ENCODE results near the gene SLC43A3. TPM values are rescaled to one million over a fixed set of nuclear protein-coding genes. Genes with fewer than 3 reads are reported as not detected.

Gene SLC43A3
- total and polyA plus RNA-seq, 8 donors: 1.2 to 81.7 (median 12.7) TPM

DNA sequence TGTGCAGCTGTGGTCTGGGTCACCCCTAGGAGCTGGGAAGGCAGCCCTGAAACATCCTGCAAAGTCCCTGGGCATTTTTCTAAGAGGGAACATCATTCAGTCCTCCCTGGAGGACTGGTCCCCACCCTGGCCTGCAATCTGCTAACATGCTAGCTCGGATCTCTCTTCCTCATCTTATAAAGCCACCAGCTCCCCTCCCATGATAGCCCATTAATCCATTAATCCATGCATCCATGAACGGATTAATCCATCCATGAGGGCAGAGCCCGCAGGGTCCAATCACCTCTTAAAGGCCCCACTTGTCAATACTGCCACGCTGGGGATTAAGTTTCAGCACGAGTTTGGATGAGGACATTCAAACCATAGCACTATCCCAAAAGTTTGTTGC is 58.1 kb downstream of the SLC43A3 start:
- Histone ChIP-seq H3K9me3 (no peaks in the 10 kb centered on the region), H3K4me3 (no peak overlapping the region), H3K27ac (no peak overlapping the region), H3K36me3 (no peaks in the 10 kb centered on the region), H3K27me3 (no peaks in the 10 kb centered on the region), H3K4me1 (no peaks in the 10 kb centered on the region)
- DNase-seq: no peak
- intact Hi-C loops (cut with DNase I; ENCODE audit: low total_unique reads): no loop called here
- 66 to 79% (median 71%) methylated on average over 3 to 5 of the region's 5 CpGs for WGBS, 5 donors
- TF ChIP-seq POLR2AphosphoS5 (IDR thresholded peaks at IDR 0.05): no peak
- no peak for TF ChIP-seq EP300 (IDR thresholded peaks at IDR 0.05)
- no peak for TF ChIP-seq POLR2A (IDR thresholded peaks at IDR 0.05)
- TF ChIP-seq, protein P1, sequence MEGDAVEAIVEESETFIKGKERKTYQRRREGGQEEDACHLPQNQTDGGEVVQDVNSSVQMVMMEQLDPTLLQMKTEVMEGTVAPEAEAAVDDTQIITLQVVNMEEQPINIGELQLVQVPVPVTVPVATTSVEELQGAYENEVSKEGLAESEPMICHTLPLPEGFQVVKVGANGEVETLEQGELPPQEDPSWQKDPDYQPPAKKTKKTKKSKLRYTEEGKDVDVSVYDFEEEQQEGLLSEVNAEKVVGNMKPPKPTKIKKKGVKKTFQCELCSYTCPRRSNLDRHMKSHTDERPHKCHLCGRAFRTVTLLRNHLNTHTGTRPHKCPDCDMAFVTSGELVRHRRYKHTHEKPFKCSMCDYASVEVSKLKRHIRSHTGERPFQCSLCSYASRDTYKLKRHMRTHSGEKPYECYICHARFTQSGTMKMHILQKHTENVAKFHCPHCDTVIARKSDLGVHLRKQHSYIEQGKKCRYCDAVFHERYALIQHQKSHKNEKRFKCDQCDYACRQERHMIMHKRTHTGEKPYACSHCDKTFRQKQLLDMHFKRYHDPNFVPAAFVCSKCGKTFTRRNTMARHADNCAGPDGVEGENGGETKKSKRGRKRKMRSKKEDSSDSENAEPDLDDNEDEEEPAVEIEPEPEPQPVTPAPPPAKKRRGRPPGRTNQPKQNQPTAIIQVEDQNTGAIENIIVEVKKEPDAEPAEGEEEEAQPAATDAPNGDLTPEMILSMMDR (IDR thresholded peaks at IDR 0.05): no peak

- H3K27ac ChIP-seq: no peak overlapping the region
- no peak for DNase-seq
- H3K4me3 ChIP-seq: no peak overlapping the region
- intact Hi-C loops (cut with DNase I; ENCODE audit: low total_unique reads): no loop called here
- no peak for TF ChIP-seq POLR2AphosphoS5 (IDR thresholded peaks at IDR 0.05)
- TF ChIP-seq EP300 (IDR thresholded peaks at IDR 0.05): no peak
- TF ChIP-seq POLR2A (IDR thresholded peaks at IDR 0.05): no peak
- TF ChIP-seq, protein P1 (IDR thresholded peaks at IDR 0.05): no peak
- no peaks in the 10 kb centered on the region for H3K4me1 ChIP-seq
- no peaks in the 10 kb centered on the region for H3K9me3 ChIP-seq
- H3K27me3 ChIP-seq: no peaks in the 10 kb centered on the region
- 69 to 74% (median 72%) methylated on average over 15 to 19 of the region's 19 CpGs for WGBS, 5 donors
- no peaks in the 10 kb centered on the region for H3K36me3 ChIP-seq
Measured at GRCh38 chr11:57368106-57368844, 58.6 kb downstream of the SLC43A3 start.

DNA sequence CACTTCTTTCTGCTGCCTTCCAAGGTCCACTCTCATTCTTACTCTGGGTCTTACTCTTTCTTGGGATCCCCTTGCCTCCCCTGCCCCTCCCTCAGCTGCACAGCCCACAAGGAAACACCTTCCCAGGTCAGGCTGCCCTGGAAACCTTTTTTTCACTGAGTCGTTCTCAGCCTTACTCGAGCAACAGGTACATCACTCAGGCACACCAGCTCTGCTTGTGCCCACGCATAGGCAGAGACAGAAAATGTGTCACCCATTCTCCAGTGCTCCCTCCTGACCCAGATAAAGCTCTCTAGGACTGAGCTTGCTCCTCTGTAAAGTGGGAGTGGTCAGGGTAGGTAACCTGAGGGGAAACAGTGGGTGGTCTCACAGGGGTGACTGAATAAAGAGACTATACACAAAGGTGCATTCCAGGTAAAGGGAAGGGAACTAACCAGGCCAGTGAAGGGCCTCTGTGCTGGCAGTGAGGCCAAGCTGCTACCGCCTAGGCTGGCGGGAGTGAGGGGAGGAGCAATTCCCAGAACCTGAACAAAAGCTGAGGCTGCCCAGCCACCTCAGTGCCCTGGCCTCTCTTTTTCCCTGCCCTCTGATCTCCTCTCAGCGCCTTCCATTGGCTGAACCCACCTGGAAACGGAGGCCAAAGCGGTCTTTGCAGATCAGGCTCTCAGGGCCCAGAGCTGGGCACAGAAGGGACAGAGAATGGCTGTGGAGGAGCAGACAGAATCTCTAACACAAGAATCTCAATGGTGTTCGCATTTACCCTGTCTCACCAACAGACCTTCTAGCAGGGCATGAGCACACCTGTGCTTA is 61.9 kb downstream of the SLC43A3 start:
- Histone ChIP-seq H3K27me3 (no peaks in the 10 kb centered on the region), H3K4me1 (no peaks in the 10 kb centered on the region), H3K9me3 (no peaks in the 10 kb centered on the region), H3K36me3 (no peaks in the 10 kb centered on the region), H3K27ac (no peak overlapping the region), H3K4me3 (no peak overlapping the region)
- TF ChIP-seq POLR2AphosphoS5 (IDR thresholded peaks at IDR 0.05) (no peak), POLR2A (IDR thresholded peaks at IDR 0.05) (no peak), EP300 (IDR thresholded peaks at IDR 0.05) (no peak)
- TF ChIP-seq, protein P1 (IDR thresholded peaks at IDR 0.05): no peak
- DNase-seq: no peak
- intact Hi-C loops (cut with DNase I; ENCODE audit: low total_unique reads): no loop called here
- 64 to 72% (median 66%) methylated on average over 8 to 9 of the region's 9 CpGs for WGBS, 5 donors

DNA sequence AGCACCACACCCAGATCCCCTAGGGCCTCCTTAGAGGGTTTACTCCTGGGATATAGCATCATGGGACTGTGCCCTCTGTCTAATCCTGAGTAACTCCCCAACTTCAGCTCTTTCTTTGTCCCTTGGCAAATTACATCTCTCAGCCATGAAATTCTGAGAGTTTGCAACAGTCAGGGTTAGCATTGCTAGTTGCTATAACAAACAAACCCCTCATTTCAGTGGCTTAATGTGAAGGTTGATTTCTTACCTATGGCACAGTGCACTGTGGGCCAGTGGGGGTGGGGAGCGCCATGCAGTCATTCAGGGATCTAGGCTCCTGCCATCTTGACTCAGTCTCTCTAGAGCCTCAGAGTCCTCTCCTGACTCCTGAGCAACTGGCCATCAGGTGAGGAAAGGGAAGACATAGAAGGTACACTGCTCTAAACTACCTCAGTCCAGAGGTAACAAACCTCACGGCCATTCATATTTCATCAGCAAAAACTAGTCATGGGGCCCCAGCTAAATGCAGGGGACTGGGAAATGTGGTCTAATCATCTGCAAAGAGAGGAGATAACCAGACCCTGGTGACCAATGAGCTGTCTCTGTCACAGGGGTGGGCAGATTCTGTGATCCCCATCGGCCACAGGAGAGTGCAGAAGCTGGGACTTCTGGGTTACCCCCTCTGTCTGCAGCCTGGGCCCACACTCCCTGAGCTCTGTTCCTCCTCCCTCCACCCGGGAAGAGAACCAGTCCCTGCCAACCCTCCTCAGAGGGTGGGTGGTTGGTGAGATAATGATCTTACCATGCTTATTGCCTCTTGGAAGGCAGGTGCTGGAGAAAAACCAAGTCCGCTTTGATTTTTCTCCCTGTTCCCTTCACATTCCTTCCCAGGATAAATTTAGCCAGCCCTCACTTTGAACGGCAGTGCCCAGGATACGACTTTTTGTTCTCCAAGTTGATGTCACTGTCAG is 63.5 kb downstream of the SLC43A3 start:
- no peak for DNase-seq
- no peaks in the 10 kb centered on the region for H3K36me3 ChIP-seq
- TF ChIP-seq POLR2A (IDR thresholded peaks at IDR 0.05) (no peak), EP300 (IDR thresholded peaks at IDR 0.05) (no peak), POLR2AphosphoS5 (IDR thresholded peaks at IDR 0.05) (no peak)
- TF ChIP-seq, protein P1 (IDR thresholded peaks at IDR 0.05): no peak
- peaks cover 0 to 2% (median 0%) of the 10 kb centered on the region in 4 donors for H3K4me1 ChIP-seq
- no peak overlapping the region for H3K27ac ChIP-seq
- WGBS, 5 donors: 61 to 74% (median 65%) methylated on average over 7 of the region's 7 CpGs
- H3K27me3 ChIP-seq: no peaks in the 10 kb centered on the region
- intact Hi-C loops (cut with DNase I; ENCODE audit: low total_unique reads): no loop called here
- no peaks in the 10 kb centered on the region for H3K9me3 ChIP-seq
- H3K4me3 ChIP-seq: no peak overlapping the region

Measured in stomach (tissue), 9 donors.